Measurements from ENCODE around the gene ATP5PB. TPM values are rescaled to one million over a fixed set of nuclear protein-coding genes. Genes with fewer than 3 reads are reported as not detected.

Gene ATP5PB
- total RNA-seq, 1 donor from 2014 or later = 132 TPM

DNA sequence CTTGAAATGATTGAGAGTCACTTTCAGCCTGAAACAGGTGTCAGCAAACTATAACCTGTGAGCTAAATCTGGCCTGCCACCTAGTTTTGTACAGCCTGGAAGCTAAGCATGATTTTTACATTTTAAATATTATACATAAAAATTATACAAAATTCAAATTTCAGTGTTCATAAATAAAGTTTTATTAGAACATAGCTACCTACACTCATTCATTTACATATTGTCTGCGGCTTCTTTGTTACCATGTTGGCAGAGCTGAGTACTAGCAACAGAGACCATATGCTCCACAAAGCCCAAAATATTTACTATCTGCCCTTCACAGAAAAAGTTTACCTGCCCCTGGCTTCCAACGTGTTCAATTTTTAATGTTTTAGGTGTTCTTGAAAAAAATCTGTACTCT lies 16.5 kb downstream of the ATP5PB start:
- intact Hi-C loops (cut with DNase I) = no loop called here
- Histone ChIP-seq H3K4me3 (no peak overlapping the region), H3K27me3 (no peaks in the 10 kb centered on the region), H3K4me1 (no peaks in the 10 kb centered on the region), H3K27ac (no peak overlapping the region), H3K36me3 (peaks cover 58% of the 10 kb centered on the region), H3K9me3 (no peaks in the 10 kb centered on the region)
- DNase-seq = no peak
- TF ChIP-seq, protein P1, sequence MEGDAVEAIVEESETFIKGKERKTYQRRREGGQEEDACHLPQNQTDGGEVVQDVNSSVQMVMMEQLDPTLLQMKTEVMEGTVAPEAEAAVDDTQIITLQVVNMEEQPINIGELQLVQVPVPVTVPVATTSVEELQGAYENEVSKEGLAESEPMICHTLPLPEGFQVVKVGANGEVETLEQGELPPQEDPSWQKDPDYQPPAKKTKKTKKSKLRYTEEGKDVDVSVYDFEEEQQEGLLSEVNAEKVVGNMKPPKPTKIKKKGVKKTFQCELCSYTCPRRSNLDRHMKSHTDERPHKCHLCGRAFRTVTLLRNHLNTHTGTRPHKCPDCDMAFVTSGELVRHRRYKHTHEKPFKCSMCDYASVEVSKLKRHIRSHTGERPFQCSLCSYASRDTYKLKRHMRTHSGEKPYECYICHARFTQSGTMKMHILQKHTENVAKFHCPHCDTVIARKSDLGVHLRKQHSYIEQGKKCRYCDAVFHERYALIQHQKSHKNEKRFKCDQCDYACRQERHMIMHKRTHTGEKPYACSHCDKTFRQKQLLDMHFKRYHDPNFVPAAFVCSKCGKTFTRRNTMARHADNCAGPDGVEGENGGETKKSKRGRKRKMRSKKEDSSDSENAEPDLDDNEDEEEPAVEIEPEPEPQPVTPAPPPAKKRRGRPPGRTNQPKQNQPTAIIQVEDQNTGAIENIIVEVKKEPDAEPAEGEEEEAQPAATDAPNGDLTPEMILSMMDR (IDR thresholded peaks at IDR 0.05) = no peak
- ATAC-seq = no peak

DNA sequence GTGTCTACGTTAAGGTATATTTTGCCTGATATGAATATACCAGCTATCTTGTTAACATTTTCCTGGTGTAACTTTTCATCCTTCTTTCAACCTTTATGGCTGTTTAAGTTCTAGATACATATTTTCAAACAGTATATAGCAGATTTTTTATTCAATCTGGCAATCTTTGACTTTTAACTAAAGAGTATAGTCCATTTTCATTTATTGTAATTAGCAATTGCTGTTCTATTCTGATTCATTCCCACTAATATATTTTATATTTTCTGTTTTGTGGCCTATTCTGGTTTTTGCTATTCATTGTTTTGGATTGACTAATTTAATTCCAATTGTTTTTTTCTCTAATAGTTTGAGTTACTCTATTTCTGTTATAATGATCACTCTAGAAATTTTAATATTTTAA lies 17.2 kb downstream of the ATP5PB start:
- TF ChIP-seq, protein P1 (IDR thresholded peaks at IDR 0.05) = no peak
- H3K27ac ChIP-seq = no peak overlapping the region
- H3K9me3 ChIP-seq = no peaks in the 10 kb centered on the region
- DNase-seq (no peak), ATAC-seq (no peak)
- H3K4me1 ChIP-seq = no peaks in the 10 kb centered on the region
- H3K36me3 ChIP-seq = peaks cover 52% of the 10 kb centered on the region
- no peaks in the 10 kb centered on the region for H3K27me3 ChIP-seq
- H3K4me3 ChIP-seq = no peak overlapping the region
- intact Hi-C loops (cut with DNase I) = no loop called here

DNA sequence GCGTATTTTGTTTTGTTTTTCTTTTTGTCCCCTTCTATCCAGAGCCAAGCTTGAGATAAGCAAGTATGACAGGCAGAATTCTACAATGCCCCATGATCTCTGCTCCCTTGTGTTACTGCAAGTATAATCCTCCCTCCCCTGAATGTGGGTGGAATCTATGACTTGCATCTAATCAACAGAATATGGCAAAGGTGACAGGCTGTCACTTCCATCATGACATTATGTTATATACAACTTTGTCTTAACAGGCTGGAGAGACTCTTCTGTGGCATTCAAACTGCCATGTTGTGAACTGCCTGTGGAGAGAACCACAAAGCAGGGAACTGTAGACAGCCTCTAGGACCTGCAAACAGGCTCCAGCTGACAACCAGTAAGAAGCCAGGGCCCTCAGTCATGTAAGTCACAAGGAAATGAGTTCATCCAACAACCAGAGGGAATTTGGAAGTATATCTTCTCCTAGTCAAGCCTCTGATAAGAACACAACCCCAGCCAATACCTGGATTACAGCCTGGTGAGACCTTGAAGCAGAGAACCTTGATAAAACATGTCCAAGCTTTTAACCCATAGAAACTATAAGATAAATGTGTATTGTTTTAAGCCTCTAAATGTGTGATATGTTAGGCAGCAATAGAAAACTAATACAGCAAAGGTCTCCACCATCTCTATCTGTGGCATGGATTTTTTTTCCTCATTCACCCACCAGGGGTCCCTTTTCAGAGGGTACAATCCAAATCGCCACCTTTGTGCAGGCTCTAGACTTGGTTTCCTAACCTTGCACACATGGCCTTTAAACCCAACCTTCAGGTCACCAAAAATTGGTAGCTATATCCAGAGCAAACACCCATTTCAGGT lies 18.8 kb downstream of the ATP5PB start:
- intact Hi-C loops (cut with DNase I) = no loop called here

DNA sequence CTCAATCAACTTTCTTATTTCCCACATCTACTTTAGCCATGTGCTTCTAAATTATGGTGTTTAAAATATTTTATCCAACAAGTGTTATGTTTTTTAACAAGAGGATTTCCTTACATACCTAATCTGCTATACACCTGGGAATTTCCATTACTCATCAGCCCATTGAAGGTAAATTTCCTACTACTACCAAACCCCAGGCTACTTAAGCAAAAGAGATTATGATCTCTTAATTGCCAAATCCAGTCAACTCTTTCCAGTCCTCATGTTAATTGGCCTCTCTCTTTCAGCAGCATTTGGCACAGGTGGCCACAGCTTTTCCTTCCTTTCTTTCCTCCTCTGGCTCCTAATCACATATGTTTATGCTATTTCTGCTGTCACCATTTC lies 19.4 kb downstream of the ATP5PB start:
- Histone ChIP-seq H3K27ac (no peak overlapping the region), H3K9me3 (no peaks in the 10 kb centered on the region), H3K36me3 (peaks cover 38% of the 10 kb centered on the region), H3K4me1 (peaks cover 5% of the 10 kb centered on the region), H3K27me3 (no peaks in the 10 kb centered on the region), H3K4me3 (no peak overlapping the region)
- DNase-seq = no peak
- intact Hi-C loops (cut with DNase I) = no loop called here
- ATAC-seq = no peak
- TF ChIP-seq, protein P1 (IDR thresholded peaks at IDR 0.05) = no peak

More for the DNA sequence above, 18.8 kb downstream of the ATP5PB start:
- ATAC-seq (peak; percentile 10), DNase-seq (no peak)
- H3K27ac ChIP-seq = no peak overlapping the region
- H3K9me3 ChIP-seq = no peaks in the 10 kb centered on the region
- TF ChIP-seq, protein P1 (IDR thresholded peaks at IDR 0.05) = no peak
- H3K4me3 ChIP-seq = no peak overlapping the region
- peaks cover 1% of the 10 kb centered on the region for H3K4me1 ChIP-seq
- no peaks in the 10 kb centered on the region for H3K27me3 ChIP-seq
- H3K36me3 ChIP-seq = peaks cover 38% of the 10 kb centered on the region

DNA sequence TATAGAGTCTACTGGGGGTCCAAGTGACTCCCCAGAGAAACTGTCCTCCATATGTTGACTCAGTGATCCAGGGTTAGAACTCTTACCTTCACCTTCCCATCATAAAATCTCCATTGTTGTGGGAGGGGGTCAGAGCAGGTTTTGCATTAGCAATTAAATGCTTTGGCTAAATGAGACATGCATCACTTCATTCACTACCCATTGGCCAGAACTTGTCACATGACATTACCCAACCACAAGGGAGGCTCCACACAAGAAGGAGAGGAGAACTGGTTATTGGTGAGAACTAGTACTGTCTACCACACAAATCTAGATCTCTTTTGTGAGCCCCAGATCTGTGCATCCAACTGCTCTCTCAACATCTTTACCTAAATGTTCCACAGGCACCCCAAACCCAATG lies 20.3 kb downstream of the ATP5PB start:
- intact Hi-C loops (cut with DNase I) = no loop called here

More for the DNA sequence above, 20.3 kb downstream of the ATP5PB start:
- ATAC-seq (no peak), DNase-seq (no peak)
- no peak overlapping the region for H3K27ac ChIP-seq
- H3K4me1 ChIP-seq = peaks cover 5% of the 10 kb centered on the region
- H3K9me3 ChIP-seq = no peaks in the 10 kb centered on the region
- H3K4me3 ChIP-seq = no peak overlapping the region
- H3K36me3 ChIP-seq = peaks cover 38% of the 10 kb centered on the region
- TF ChIP-seq, protein P1 (IDR thresholded peaks at IDR 0.05) = no peak
- H3K27me3 ChIP-seq = no peaks in the 10 kb centered on the region
